ENCODE measurements around the gene CFAP54.

CFAP54 gene

GRCh38 chr12:96828169-96828789, 338.9 kb downstream of the CFAP54 start:
- no peak for DNase-seq (ENCODE audit: low read depth)
- H3K4me3 ChIP-seq (ENCODE audit: low read length): no peak overlapping the region
- peak; percentile 9; the same call in 1 of the 2 replicates for TF ChIP-seq CTCF (conservative IDR thresholded peaks at IDR 0.05; ENCODE audit: low read length)

- TF ChIP-seq CTCF (conservative IDR thresholded peaks at IDR 0.05; ENCODE audit: low read length): no peak
- DNase-seq (ENCODE audit: low read depth): no peak
- H3K4me3 ChIP-seq (ENCODE audit: low read length): no peak overlapping the region
Observed at GRCh38 chr12:96829354-96829753, 340.0 kb downstream of the CFAP54 start.

- TF ChIP-seq CTCF (conservative IDR thresholded peaks at IDR 0.05; ENCODE audit: low read length): no peak
- no peak overlapping the region for H3K4me3 ChIP-seq (ENCODE audit: low read length)
- DNase-seq (ENCODE audit: low read depth): no peak
Observed at GRCh38 chr12:96831346-96831745, 342.0 kb downstream of the CFAP54 start.

GRCh38 chr12:96846293-96846692, 356.9 kb downstream of the CFAP54 start:
- no peak for DNase-seq (ENCODE audit: low read depth)
- no peak for TF ChIP-seq CTCF (conservative IDR thresholded peaks at IDR 0.05; ENCODE audit: low read length)
- H3K4me3 ChIP-seq (ENCODE audit: low read length): no peak overlapping the region

- no peak overlapping the region for H3K4me3 ChIP-seq (ENCODE audit: low read length)
- no peak for DNase-seq (ENCODE audit: low read depth)
Observed at GRCh38 chr12:96850676-96851075, 361.3 kb downstream of the CFAP54 start.

GRCh38 chr12:96858162-96858561, 368.8 kb downstream of the CFAP54 start:
- H3K4me3 ChIP-seq (ENCODE audit: low read length): no peak overlapping the region
- DNase-seq (ENCODE audit: low read depth): no peak
- TF ChIP-seq CTCF (conservative IDR thresholded peaks at IDR 0.05; ENCODE audit: low read length): no peak

More at GRCh38 chr12:96850676-96851075, 361.3 kb downstream of the CFAP54 start:
- TF ChIP-seq CTCF (conservative IDR thresholded peaks at IDR 0.05; ENCODE audit: low read length): no peak

GRCh38 chr12:96861656-96862055, 372.3 kb downstream of the CFAP54 start:
- no peak for TF ChIP-seq CTCF (conservative IDR thresholded peaks at IDR 0.05; ENCODE audit: low read length)
- peak; percentile 57 for DNase-seq (ENCODE audit: low read depth)
- H3K4me3 ChIP-seq (ENCODE audit: low read length): no peak overlapping the region

Measured in AG10803 (cell line).